HepG2 (cell line): ENCODE measurements around the gene SEPTIN10.

Source experiments
- CEBPB ChIP-seq: IDR thresholded peaks from 2 replicates; pipeline ENCODE4 v1.6.1; 2011; ENCODE audit warnings: low read depth, low read length, improper control_type of control experiment, borderline replicate concordance
- CREB1 ChIP-seq, 2 experiments: fragments of 450-650 bp in 1 of 2; IDR thresholded peaks; 2 replicates each; pipeline ENCODE4 v1.6.1; 2016 to 2017; ENCODE audit warnings: control low read depth in 1 of 2, mild to moderate bottlenecking in 1 of 2, missing compliant biosample characterization in 1 of 2, missing genetic modification characterization in 1 of 2
- MLLT10 ChIP-seq: sonication (generic); formaldehyde crosslinking; IDR thresholded peaks from 2 replicates; pipeline ENCODE4 v1.4.0; 2020; ENCODE audit warnings: missing genetic modification reagents
- MXD4 ChIP-seq: IDR thresholded peaks from 2 replicates; pipeline ENCODE4 v1.6.1; 2016; ENCODE audit warnings: mild to moderate bottlenecking, missing biosample characterization, missing genetic modification reagents
- NFATC3 ChIP-seq: sonication (generic); formaldehyde crosslinking; IDR thresholded peaks from 2 replicates; pipeline ENCODE4 v1.5.1; 2020; ENCODE audit warnings: mild to moderate bottlenecking, missing genetic modification reagents
- POLR2AphosphoS5 ChIP-seq: IDR thresholded peaks from 2 replicates; pipeline ENCODE4 v1.6.1; 2012; ENCODE audit warnings: low read depth, low read length
- RCOR2 ChIP-seq: IDR thresholded peaks from 2 replicates; pipeline ENCODE4 v1.6.1; 2016; ENCODE audit warnings: missing biosample characterization, missing genetic modification reagents
- ZBTB7B ChIP-seq: sonication (generic); formaldehyde crosslinking; IDR thresholded peaks from 2 replicates; pipeline ENCODE4 v1.4.0; 2020; ENCODE audit warnings: missing genetic modification reagents
- ZNF30 ChIP-seq: sonication (generic); formaldehyde crosslinking; IDR thresholded peaks from 2 replicates; pipeline ENCODE4 v1.5.0; 2020; ENCODE audit warnings: mild to moderate bottlenecking, missing genetic modification reagents
- ZNF431 ChIP-seq: sonication (generic); formaldehyde crosslinking; IDR thresholded peaks from 2 replicates; pipeline ENCODE4 v1.9.0; 2022; ENCODE audit warnings: missing genetic modification reagents, low read depth, mild to moderate bottlenecking, borderline replicate concordance
- ZNF766 ChIP-seq: sonication (generic); formaldehyde crosslinking; IDR thresholded peaks from 2 replicates; pipeline ENCODE4 v1.5.0; 2020; ENCODE audit warnings: missing genetic modification reagents, borderline replicate concordance
- TF ChIP-seq, protein P1 (sequence below): sonication (generic); formaldehyde crosslinking; IDR thresholded peaks from 2 replicates; pipeline ENCODE4 v1.4.0; 2020; ENCODE audit warnings: missing genetic modification reagents
- TF ChIP-seq, protein P2 (sequence below): sonication (generic); formaldehyde crosslinking; IDR thresholded peaks from 2 replicates; pipeline ENCODE4 v1.5.0; 2020; ENCODE audit warnings: mild to moderate bottlenecking, missing genetic modification reagents, moderate library complexity
- TF ChIP-seq, protein P3 (sequence below): sonication (generic); formaldehyde crosslinking; IDR thresholded peaks from 2 replicates; pipeline ENCODE4 v1.8.1; 2023; ENCODE audit warnings: mild to moderate bottlenecking, missing genetic modification reagents

DNA sequence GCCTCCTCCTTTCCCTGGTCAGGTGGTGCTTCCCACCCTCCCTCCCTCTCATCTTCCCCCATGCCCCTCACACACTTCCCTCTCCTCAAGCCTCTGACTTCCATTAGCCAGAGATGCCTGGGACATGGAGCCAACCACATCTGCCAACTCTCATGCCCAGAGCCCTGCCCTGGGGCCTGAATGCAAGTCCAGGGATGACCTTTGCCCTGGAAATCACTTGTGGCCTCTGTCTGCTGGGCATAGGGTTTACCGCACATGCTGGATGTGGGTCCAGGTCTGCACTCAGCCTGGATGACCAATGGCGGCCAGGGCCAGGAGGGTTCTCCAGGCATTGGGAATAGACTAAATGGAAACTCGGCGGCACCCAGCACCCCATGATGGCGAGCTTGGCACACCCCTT is 98.9 kb downstream of the SEPTIN10 start:
- TF ChIP-seq NFATC3 (CRISPR knock-in tag), result no peak
- no peak for TF ChIP-seq MXD4 (CRISPR knock-in tag)
- no peak for TF ChIP-seq ZNF30 (CRISPR knock-in tag)
- TF ChIP-seq MLLT10, result no peak
- no peak for TF ChIP-seq ZNF766 (CRISPR knock-in tag)
- TF ChIP-seq CEBPB, result no peak
- TF ChIP-seq, protein P1, sequence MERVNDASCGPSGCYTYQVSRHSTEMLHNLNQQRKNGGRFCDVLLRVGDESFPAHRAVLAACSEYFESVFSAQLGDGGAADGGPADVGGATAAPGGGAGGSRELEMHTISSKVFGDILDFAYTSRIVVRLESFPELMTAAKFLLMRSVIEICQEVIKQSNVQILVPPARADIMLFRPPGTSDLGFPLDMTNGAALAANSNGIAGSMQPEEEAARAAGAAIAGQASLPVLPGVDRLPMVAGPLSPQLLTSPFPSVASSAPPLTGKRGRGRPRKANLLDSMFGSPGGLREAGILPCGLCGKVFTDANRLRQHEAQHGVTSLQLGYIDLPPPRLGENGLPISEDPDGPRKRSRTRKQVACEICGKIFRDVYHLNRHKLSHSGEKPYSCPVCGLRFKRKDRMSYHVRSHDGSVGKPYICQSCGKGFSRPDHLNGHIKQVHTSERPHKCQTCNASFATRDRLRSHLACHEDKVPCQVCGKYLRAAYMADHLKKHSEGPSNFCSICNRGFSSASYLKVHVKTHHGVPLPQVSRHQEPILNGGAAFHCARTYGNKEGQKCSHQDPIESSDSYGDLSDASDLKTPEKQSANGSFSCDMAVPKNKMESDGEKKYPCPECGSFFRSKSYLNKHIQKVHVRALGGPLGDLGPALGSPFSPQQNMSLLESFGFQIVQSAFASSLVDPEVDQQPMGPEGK (CRISPR knock-in tag), result no peak
- TF ChIP-seq POLR2AphosphoS5, result no peak
- TF ChIP-seq ZNF431, result no peak
- TF ChIP-seq, protein P2, sequence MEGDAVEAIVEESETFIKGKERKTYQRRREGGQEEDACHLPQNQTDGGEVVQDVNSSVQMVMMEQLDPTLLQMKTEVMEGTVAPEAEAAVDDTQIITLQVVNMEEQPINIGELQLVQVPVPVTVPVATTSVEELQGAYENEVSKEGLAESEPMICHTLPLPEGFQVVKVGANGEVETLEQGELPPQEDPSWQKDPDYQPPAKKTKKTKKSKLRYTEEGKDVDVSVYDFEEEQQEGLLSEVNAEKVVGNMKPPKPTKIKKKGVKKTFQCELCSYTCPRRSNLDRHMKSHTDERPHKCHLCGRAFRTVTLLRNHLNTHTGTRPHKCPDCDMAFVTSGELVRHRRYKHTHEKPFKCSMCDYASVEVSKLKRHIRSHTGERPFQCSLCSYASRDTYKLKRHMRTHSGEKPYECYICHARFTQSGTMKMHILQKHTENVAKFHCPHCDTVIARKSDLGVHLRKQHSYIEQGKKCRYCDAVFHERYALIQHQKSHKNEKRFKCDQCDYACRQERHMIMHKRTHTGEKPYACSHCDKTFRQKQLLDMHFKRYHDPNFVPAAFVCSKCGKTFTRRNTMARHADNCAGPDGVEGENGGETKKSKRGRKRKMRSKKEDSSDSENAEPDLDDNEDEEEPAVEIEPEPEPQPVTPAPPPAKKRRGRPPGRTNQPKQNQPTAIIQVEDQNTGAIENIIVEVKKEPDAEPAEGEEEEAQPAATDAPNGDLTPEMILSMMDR, result no peak
- TF ChIP-seq RCOR2 (CRISPR knock-in tag), result no peak
- TF ChIP-seq, protein P3, sequence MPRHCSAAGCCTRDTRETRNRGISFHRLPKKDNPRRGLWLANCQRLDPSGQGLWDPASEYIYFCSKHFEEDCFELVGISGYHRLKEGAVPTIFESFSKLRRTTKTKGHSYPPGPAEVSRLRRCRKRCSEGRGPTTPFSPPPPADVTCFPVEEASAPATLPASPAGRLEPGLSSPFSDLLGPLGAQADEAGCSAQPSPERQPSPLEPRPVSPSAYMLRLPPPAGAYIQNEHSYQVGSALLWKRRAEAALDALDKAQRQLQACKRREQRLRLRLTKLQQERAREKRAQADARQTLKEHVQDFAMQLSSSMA (CRISPR knock-in tag), result no peak
- no peak for TF ChIP-seq ZBTB7B (CRISPR knock-in tag)
- TF ChIP-seq CREB1 (IDR thresholded peaks at IDR 0.05), result no peak
- no peak for TF ChIP-seq CREB1 (CRISPR knock-in tag; IDR thresholded peaks at IDR 0.05)
